HCT116 (cell line): Measurements from ENCODE around the gene PCBP3. TPM values are rescaled to one million over a fixed set of nuclear protein-coding genes. Genes with fewer than 3 reads are reported as not detected.
A peak's percentile ranks its signal among the peaks of the same experiment; 100 is the strongest.

Experiments used
- ATAC-seq: fragments of 200-7000 bp; cut with Tn5 transposase; 2 replicates; pipeline ENCODE4 v1.9.1; 2020; ENCODE audit warnings: mild to moderate bottlenecking, moderate library complexity
- BruUV-seq: library from RNA; stranded (reverse); fragments of 400-500 nt; replicated peaks from 2 replicates; lab custom pipeline; 2021; lab: Mats Ljungman, UMichigan
- CTCF ChIA-PET: fragments of 300-600 bp; sonication (Branson Sonifier 250); formaldehyde crosslinking; loops from one replicate; lab custom pipeline; 2021; ENCODE audit warnings: antibody characterized with exemption; lab: Charles Lee
- POLR2A ChIA-PET: fragments of 300-600, 350-600 bp; sonication (Branson Sonifier 250); formaldehyde crosslinking; loops from one replicate; lab custom pipeline; 2021; ENCODE audit warnings: antibody characterized with exemption; lab: Charles Lee
- RAD21 ChIA-PET, 2 experiments: fragments of 300-600 bp; sonication (Branson Sonifier 250); formaldehyde crosslinking; loops; one replicate each; lab custom pipeline; 2023; ENCODE audit warnings: low total read pairs in 2 of 2; ENCODE audit not compliant: uncharacterized antibody in 2 of 2, unreplicated experiment in 2 of 2, low non-redundant PET in 1 of 2; lab: Charles Lee
- DNase-seq: peaks from one replicate; pipeline ENCODE4 v3.0.0-alpha.2; 2010; ENCODE audit warnings: low read depth, low spot score
- H2AFZ ChIP-seq: fragments of 200-600 bp; shearing (Covaris generic), sonication (generic); 2 replicates; pipeline ENCODE4 v1.6.1; 2017; ENCODE audit warnings: low read depth, mixed run types, mixed read lengths, antibody characterized with exemption, low read length; ENCODE audit not compliant: poor library complexity, severe bottlenecking
- H3K27ac ChIP-seq: 2 replicates; pipeline ENCODE4 v1.5.1; 2012; ENCODE audit warnings: low read depth, low read length
- H3K27me3 ChIP-seq: fragments of 200-600 bp; sonication (generic); 2 replicates; pipeline ENCODE4 v1.6.1; 2016; ENCODE audit warnings: mixed run types, low read length, mixed read lengths; ENCODE audit not compliant: insufficient read depth
- H3K36me3 ChIP-seq, 2 experiments: fragments of 200-500 bp in 1 of 2; fragments of 200-600 bp in 1 of 2; sonication (Bioruptor generic) in 1 of 2; sonication (generic) in 1 of 2; 2 replicates each; pipeline versions ENCODE4 v1.5.1 to v1.6.1; 2014 to 2016; ENCODE audit warnings: low read length in 2 of 2, inconsistent platforms in 1 of 2, mixed read lengths in 1 of 2, mixed run types in 1 of 2; ENCODE audit not compliant: insufficient read depth in 2 of 2, control insufficient read depth in 1 of 2
- H3K4me1 ChIP-seq, 2 experiments: fragments of 200-600 bp in 1 of 2; sonication (generic) in 1 of 2; 2 replicates each; pipeline versions ENCODE4 v1.5.1 to v1.6.1; 2012 to 2017; ENCODE audit warnings: low read length in 2 of 2, inconsistent platforms in 1 of 2, mild to moderate bottlenecking in 1 of 2, mixed read lengths in 1 of 2, mixed run types in 1 of 2, moderate library complexity in 1 of 2; ENCODE audit not compliant: insufficient read depth in 2 of 2, control insufficient read depth in 1 of 2
- H3K4me2 ChIP-seq: fragments of 200-600 bp; sonication (generic); 2 replicates; pipeline ENCODE4 v1.6.1; 2017; ENCODE audit warnings: mixed run types, low read length, mixed read lengths
- H3K4me3 ChIP-seq, 2 experiments: fragments of 200-600 bp in 1 of 2; sonication (generic) in 1 of 2; replicated peaks in 1 of 2; 2 replicates each; pipeline ENCODE4 v1.5.1; 2011 to 2016; ENCODE audit warnings: low read length in 2 of 2, control low read depth in 1 of 2, low read depth in 1 of 2, mild to moderate bottlenecking in 1 of 2, mixed read lengths in 1 of 2, mixed run types in 1 of 2
- H3K79me2 ChIP-seq: fragments of 200-600 bp; sonication (generic); 2 replicates; pipeline ENCODE4 v1.6.1; 2017; ENCODE audit warnings: mild to moderate bottlenecking, mixed run types, low read length, moderate library complexity, mixed read lengths; ENCODE audit not compliant: insufficient read depth
- H3K9ac ChIP-seq: fragments of 200-600 bp; sonication (generic); 2 replicates; pipeline ENCODE4 v1.6.1; 2016; ENCODE audit warnings: low read length, mixed read lengths
- H3K9me2 ChIP-seq: fragments of 200-600 bp; sonication (generic), shearing (Covaris generic); 2 replicates; pipeline ENCODE4 v1.6.1; 2017; ENCODE audit warnings: mixed run types, mild to moderate bottlenecking, moderate library complexity; ENCODE audit not compliant: insufficient read depth
- H3K9me3 ChIP-seq, 2 experiments: fragments of 200-500 bp in 1 of 2; fragments of 200-600 bp in 1 of 2; sonication (Bioruptor generic) in 1 of 2; sonication (generic) in 1 of 2; 2 replicates each; pipeline ENCODE4 v1.6.1; 2014 to 2017; ENCODE audit warnings: low read length in 2 of 2, mixed read lengths in 2 of 2, inconsistent platforms in 1 of 2, low read depth in 1 of 2, mild to moderate bottlenecking in 1 of 2, mixed run types in 1 of 2, moderate library complexity in 1 of 2; ENCODE audit not compliant: control insufficient read depth in 1 of 2, insufficient read depth in 1 of 2
- H4K20me1 ChIP-seq: fragments of 200-600 bp; sonication (generic), shearing (Covaris generic); 2 replicates; pipeline ENCODE4 v1.6.1; 2017; ENCODE audit warnings: mixed run types, mild to moderate bottlenecking, moderate library complexity; ENCODE audit not compliant: insufficient read depth
- CBX3 ChIP-seq: IDR thresholded peaks from 2 replicates; pipeline ENCODE4 v1.6.1; 2012; ENCODE audit warnings: low read depth
- CEBPB ChIP-seq: IDR thresholded peaks from 2 replicates; pipeline ENCODE4 v1.6.1; 2012; ENCODE audit warnings: low read depth
- CTCF ChIP-seq, 3 experiments: fragments of 200-600 bp in 1 of 3; sonication (generic) in 1 of 3; IDR thresholded peaks in 2 of 3; conservative IDR thresholded peaks in 1 of 3; 2 replicates each; pipeline ENCODE4 v1.5.1; 2012 to 2017; ENCODE audit warnings: low read depth in 2 of 3, low read length in 2 of 3, antibody characterized with exemption in 1 of 3, borderline replicate concordance in 1 of 3, control low read depth in 1 of 3, mild to moderate bottlenecking in 1 of 3, mixed read lengths in 1 of 3, mixed run types in 1 of 3, moderate library complexity in 1 of 3; ENCODE audit not compliant: insufficient read depth in 1 of 3
- EGR1 ChIP-seq: IDR thresholded peaks from 2 replicates; pipeline ENCODE4 v1.6.1; 2012; ENCODE audit warnings: low read depth
- ELF1 ChIP-seq: IDR thresholded peaks from 2 replicates; pipeline ENCODE4 v1.6.1; 2012; ENCODE audit warnings: low read depth, borderline replicate concordance
- EZH2 ChIP-seq: fragments of 200-600 bp; sonication (generic); IDR thresholded peaks from 2 replicates; pipeline ENCODE4 v1.6.1; 2017; ENCODE audit warnings: antibody characterized with exemption, mixed run types
- EZH2phosphoT487 ChIP-seq: fragments of 200-600 bp; IDR thresholded peaks from 2 replicates; pipeline ENCODE4 v1.6.1; 2018; ENCODE audit warnings: antibody characterized with exemption, borderline replicate concordance
- FOSL1 ChIP-seq: IDR thresholded peaks from 2 replicates; pipeline ENCODE4 v1.6.1; 2012; ENCODE audit warnings: low read depth
- JUND ChIP-seq: IDR thresholded peaks from 2 replicates; pipeline ENCODE4 v1.6.1; 2012
- MAX ChIP-seq: IDR thresholded peaks from 2 replicates; pipeline ENCODE4 v1.6.1; 2012
- POLR2A ChIP-seq: IDR thresholded peaks from 2 replicates; pipeline ENCODE4 v1.7.0; 2011; ENCODE audit warnings: borderline replicate concordance; ENCODE audit not compliant: insufficient read depth, insufficient read length; ENCODE audit errors: extremely low read depth
- POLR2AphosphoS5 ChIP-seq: IDR thresholded peaks from 2 replicates; pipeline ENCODE4 v1.6.1; 2011; ENCODE audit warnings: mild to moderate bottlenecking, low read depth, low read length, moderate library complexity
- RAD21 ChIP-seq: IDR thresholded peaks from 2 replicates; pipeline ENCODE4 v1.6.1; 2012; ENCODE audit warnings: low read depth, mild to moderate bottlenecking
- SIN3A ChIP-seq: IDR thresholded peaks from 2 replicates; pipeline ENCODE4 v1.6.1; 2012; ENCODE audit warnings: low read depth
- SP1 ChIP-seq: IDR thresholded peaks from 2 replicates; pipeline ENCODE4 v1.6.1; 2012; ENCODE audit warnings: low read depth
- TCF7L2 ChIP-seq: IDR thresholded peaks from 2 replicates; pipeline ENCODE4 v1.7.0; 2011; ENCODE audit warnings: borderline replicate concordance, inconsistent platforms; ENCODE audit not compliant: insufficient read depth, insufficient read length; ENCODE audit errors: extremely low read depth
- ZNF274 ChIP-seq: fragments of 200-500 bp; sonication (Bioruptor generic); IDR thresholded peaks from 2 replicates; pipeline ENCODE4 v1.6.1; 2014; ENCODE audit warnings: mild to moderate bottlenecking, low read depth, low read length, inconsistent platforms
- intact Hi-C: fragments of 100-400 bp; cut with micrococcal nuclease; formaldehyde crosslinking; loops from 2 replicates; pipeline ENCODE4 v1.10.0; 2022
- total RNA-seq: library from RNA; stranded (reverse); gene quantifications from one replicate; pipeline ENCODE4 v1.2.1, GENCODE V29; 2021; ENCODE audit not compliant: unreplicated experiment

Gene PCBP3
- total RNA-seq, 1 experiment from 2014 or later: 3.1 TPM

DNA sequence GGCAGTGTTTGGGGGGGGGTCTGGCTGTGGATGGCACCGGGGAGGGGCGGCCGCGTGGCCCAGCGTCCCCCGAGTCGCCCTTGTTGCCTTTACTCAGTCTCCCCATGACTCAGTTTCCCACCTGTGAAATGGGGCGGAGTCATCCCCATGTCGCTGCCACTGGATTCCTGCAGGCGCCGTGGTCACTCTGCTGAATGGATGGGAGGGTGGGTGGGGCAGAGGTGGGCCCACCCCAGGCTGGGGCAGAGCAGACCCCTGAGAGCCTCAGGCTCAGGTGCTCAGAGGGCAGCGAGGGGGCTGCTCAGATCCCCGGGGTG, 340.1 kb downstream of the PCBP3 start:
- TF ChIP-seq POLR2A: no peak
- ChIA-PET CTCF (no interaction called here), POLR2A (no interaction called here), RAD21 (no interaction called here)
- Histone ChIP-seq H3K9me2 (no peaks in the 10 kb centered on the region), H3K4me3 (no peak overlapping the region), H3K4me1 (peaks cover 3 to 29% of the 10 kb centered on the region in 2 experiments; a peak in 3 of 4 replicates), H3K27ac (peak overlapping the region; percentile 90; the same call in 1 of the 2 replicates), H3K9ac (no peak overlapping the region), H2AFZ (no peak overlapping the region), H3K4me2 (no peak overlapping the region), H3K9me3 (no peaks in the 10 kb centered on the region), H3K79me2 (no peaks in the 10 kb centered on the region; the same call in 1 of the 2 replicates), H4K20me1 (no peaks in the 10 kb centered on the region), H3K36me3 (peaks cover 0 to 11% of the 10 kb centered on the region in 2 experiments; a peak in 2 of 4 replicates), H3K27me3 (no peaks in the 10 kb centered on the region)
- intact Hi-C loops: no loop called here
- ATAC-seq (no peak), DNase-seq (no peak)
- no TSS peak for BruUV-seq

DNA sequence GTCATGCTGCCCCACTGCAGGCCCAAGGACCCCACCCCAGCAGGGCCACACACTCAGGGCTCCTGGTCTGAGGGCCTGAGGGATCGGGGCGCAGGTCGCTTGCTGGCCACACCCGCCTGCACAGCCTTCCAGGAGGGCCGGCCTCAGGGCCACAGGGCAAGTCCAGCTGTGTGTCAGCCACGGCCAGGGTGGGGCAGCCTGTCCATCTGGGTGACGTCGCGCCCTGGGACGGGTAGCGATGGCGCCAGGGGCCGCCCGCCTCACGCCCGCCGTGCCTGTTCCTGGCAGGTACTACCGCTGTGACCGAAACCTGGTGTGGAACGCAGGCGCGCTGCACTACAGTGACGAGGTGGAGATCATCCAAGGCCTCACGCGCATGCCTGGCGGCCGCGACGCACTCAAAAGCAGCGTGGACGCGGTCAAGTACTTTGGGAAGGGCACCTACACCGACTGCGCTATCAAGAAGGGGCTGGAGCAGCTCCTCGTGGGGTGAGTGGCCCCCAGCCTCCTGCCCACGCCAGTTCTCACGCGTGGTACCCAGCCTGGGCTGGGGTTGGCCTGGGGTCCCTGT, 340.5 kb downstream of the PCBP3 start:
- no peaks in the 10 kb centered on the region for H4K20me1 ChIP-seq
- H3K4me1 ChIP-seq: peaks cover 3 to 25% of the 10 kb centered on the region in 2 experiments; a peak in 3 of 4 replicates
- POLR2A ChIA-PET: no interaction called here
- H3K36me3 ChIP-seq: peaks cover 0 to 11% of the 10 kb centered on the region in 2 experiments; a peak in 2 of 4 replicates
- RAD21 ChIA-PET: no interaction called here
- ATAC-seq (no peak), DNase-seq (no peak)
- no TSS peak for BruUV-seq
- CTCF ChIA-PET: no interaction called here
- H3K9me3 ChIP-seq: no peaks in the 10 kb centered on the region
- no peaks in the 10 kb centered on the region; the same call in 1 of the 2 replicates for H3K79me2 ChIP-seq
- H3K4me3 ChIP-seq: no peak overlapping the region
- H2AFZ ChIP-seq: no peak overlapping the region
- no peak overlapping the region; the same call in 1 of the 2 replicates for H3K27ac ChIP-seq
- no peaks in the 10 kb centered on the region for H3K27me3 ChIP-seq
- H3K9ac ChIP-seq: no peak overlapping the region
- intact Hi-C loops: no loop called here
- TF ChIP-seq SIN3A: no peak
- TF ChIP-seq POLR2AphosphoS5: no peak
- no peak for TF ChIP-seq EZH2phosphoT487
- no peak for TF ChIP-seq CBX3
- TF ChIP-seq EZH2: no peak
- no peak for TF ChIP-seq SP1
- TF ChIP-seq JUND: no peak
- no peak for TF ChIP-seq CEBPB
- TF ChIP-seq FOSL1: no peak
- no peak for TF ChIP-seq TCF7L2
- TF ChIP-seq ZNF274: no peak
- TF ChIP-seq ELF1: no peak
- TF ChIP-seq MAX: no peak
- TF ChIP-seq EGR1: no peak
- TF ChIP-seq RAD21: no peak
- no peak for TF ChIP-seq CTCF (IDR thresholded peaks at IDR 0.05 in 2 of 3, conservative IDR thresholded peaks at IDR 0.05 in 1 of 3; ENCODE audit: borderline replicate concordance in 1 of 3, insufficient read depth in 1 of 3, low read depth in 2 of 3, low read length in 2 of 3)
- H3K4me2 ChIP-seq: no peak overlapping the region
- no peaks in the 10 kb centered on the region for H3K9me2 ChIP-seq
